ENCODE measurements around the gene PRR29.

The PRR29 gene

DNA sequence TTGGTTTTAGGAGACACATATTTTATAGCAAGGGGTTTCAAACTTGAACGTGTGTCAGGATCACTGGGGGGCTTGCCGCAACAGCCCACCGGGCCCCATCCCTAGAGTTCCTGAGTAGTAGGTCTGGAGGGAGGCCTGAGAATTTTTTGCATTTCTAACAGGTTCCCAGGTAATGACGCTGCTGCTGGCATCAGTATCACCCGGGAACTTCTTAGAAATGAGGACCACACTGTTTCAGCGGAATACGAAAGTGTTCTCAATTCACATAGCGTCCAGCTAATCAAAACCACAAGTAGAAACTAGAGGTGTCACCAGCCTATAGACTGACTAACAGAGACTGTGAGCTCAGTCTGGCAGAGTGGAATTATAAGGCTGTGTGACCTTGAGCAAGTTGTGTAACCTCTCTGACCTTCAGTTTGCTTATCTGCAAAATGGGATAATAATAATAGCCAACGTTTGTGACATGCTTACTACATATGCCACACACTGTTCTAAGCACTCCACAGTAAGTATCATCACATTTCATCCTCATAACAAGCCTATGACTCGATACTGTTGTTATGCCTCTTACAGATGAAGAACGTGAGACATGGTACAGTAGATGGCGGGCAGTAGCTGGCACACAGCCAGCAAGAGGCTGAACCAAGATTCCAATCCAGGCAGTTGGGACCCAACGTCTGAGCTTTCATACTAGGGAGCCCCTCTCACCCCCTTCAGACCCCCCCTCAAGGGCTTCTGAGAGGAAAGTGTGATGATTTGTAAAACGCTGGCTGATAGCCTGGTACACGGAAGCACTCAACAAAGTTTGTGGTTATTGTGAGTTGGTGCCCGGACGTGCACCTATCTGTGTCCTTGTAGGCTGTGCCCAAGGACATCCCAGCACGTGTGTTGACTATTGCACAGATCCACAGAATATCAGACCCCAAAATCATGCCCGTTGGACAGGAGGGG, 26.9 kb downstream of the PRR29 start:
- TF ChIP-seq TAF1 (IDR thresholded peaks at IDR 0.05; ENCODE audit: borderline replicate concordance, insufficient read depth, low read length) (no peak), POLR2AphosphoS5 (IDR thresholded peaks at IDR 0.05; ENCODE audit: low read depth, low read length) (no peak), FOXP2 (optimal IDR thresholded peaks at IDR 0.05; ENCODE audit: borderline replicate concordance, extremely low read depth, extremely low read length, insufficient read depth) (no peak), SIN3A (IDR thresholded peaks at IDR 0.05; ENCODE audit: borderline replicate concordance, insufficient read depth, low read length) (no peak)
- TF ChIP-seq, protein P1, sequence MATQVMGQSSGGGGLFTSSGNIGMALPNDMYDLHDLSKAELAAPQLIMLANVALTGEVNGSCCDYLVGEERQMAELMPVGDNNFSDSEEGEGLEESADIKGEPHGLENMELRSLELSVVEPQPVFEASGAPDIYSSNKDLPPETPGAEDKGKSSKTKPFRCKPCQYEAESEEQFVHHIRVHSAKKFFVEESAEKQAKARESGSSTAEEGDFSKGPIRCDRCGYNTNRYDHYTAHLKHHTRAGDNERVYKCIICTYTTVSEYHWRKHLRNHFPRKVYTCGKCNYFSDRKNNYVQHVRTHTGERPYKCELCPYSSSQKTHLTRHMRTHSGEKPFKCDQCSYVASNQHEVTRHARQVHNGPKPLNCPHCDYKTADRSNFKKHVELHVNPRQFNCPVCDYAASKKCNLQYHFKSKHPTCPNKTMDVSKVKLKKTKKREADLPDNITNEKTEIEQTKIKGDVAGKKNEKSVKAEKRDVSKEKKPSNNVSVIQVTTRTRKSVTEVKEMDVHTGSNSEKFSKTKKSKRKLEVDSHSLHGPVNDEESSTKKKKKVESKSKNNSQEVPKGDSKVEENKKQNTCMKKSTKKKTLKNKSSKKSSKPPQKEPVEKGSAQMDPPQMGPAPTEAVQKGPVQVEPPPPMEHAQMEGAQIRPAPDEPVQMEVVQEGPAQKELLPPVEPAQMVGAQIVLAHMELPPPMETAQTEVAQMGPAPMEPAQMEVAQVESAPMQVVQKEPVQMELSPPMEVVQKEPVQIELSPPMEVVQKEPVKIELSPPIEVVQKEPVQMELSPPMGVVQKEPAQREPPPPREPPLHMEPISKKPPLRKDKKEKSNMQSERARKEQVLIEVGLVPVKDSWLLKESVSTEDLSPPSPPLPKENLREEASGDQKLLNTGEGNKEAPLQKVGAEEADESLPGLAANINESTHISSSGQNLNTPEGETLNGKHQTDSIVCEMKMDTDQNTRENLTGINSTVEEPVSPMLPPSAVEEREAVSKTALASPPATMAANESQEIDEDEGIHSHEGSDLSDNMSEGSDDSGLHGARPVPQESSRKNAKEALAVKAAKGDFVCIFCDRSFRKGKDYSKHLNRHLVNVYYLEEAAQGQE (IDR thresholded peaks at IDR 0.05; ENCODE audit: insufficient read depth in 1 of 2, low read depth in 2 of 2, low read length in 2 of 2): no peak

DNA sequence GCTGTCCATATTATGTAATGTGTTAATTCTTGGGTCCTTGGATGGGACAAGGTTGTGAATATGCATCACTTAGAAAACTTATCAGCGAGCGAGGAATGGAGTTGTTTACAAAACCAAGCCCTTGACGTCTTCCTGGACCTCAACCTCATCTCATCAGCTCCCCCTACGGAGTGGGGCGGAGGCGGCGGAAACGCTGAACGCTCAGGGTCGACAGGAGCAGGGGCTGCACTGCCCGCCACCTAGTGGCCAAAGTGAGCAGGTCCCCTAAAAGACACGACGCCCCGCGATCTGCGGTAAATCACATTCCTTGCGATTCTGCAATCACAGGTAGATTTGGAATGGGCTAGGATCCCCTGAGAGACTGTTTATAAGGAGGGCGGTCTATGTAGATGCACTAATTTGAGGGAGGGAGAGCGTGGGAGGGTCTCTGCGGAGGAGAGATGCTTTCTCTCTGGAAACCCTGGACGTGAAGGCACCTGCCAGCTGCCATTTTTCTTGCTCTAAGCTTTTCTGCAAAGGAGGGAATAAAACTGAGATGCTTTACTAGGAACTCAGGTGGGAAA, 27.7 kb downstream of the PRR29 start:
- TF ChIP-seq, protein P1 (IDR thresholded peaks at IDR 0.05; ENCODE audit: insufficient read depth in 1 of 2, low read depth in 2 of 2, low read length in 2 of 2): no peak
- peak; percentile 73 for TF ChIP-seq FOXP2 (optimal IDR thresholded peaks at IDR 0.05; ENCODE audit: borderline replicate concordance, extremely low read depth, extremely low read length, insufficient read depth)

DNA sequence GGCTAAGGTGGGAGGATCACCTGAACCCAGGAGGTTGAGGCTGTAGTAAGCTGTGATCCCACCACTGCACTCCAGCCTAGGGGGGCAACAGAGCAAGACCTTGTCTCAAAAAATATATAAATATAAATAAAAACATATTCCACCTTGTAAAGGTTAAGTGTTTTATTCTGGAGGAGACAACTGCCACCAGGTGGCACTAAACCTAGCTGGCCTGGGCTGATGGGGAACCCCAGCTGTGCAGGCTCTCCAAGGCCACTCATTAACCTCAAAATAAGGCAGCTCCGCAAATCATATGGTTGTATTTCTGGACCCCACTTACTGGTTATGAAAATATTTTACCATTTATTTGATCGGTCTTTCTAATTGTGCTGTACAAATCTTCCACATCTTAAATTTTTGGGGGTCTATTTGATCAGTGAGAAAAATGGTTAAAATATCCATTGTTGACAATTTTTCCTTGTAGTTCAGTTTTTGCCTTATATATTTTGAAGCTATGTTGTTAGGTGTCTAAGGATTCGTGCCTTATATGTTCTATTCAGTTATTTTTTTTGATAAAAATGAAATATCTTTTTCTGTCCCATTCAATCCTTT, 30.8 kb downstream of the PRR29 start:
- no peak for TF ChIP-seq FOXP2 (optimal IDR thresholded peaks at IDR 0.05; ENCODE audit: borderline replicate concordance, extremely low read depth, extremely low read length, insufficient read depth)

DNA sequence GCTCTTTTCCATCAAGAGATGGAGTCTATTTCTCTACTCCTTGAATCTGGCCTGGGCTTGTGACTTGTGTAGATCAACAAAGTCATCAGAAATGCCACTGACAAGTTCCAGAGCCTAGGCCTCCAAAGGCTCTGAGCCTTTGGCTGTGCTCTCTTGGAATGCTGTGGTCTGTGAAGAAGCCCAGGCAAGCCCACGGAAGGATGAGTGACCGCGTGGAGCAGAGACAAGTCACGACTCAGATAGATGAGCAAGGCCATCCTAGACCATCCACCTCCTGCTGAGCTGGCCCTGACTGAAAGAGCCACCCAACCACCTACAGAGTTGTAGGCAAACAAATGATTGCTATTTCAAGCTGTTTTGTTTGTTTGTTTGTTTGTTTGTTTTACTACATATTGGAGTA, 33.9 kb downstream of the PRR29 start:
- TF ChIP-seq POLR2AphosphoS5 (IDR thresholded peaks at IDR 0.05; ENCODE audit: low read depth, low read length) (no peak), FOXP2 (optimal IDR thresholded peaks at IDR 0.05; ENCODE audit: borderline replicate concordance, extremely low read depth, extremely low read length, insufficient read depth) (no peak)

DNA sequence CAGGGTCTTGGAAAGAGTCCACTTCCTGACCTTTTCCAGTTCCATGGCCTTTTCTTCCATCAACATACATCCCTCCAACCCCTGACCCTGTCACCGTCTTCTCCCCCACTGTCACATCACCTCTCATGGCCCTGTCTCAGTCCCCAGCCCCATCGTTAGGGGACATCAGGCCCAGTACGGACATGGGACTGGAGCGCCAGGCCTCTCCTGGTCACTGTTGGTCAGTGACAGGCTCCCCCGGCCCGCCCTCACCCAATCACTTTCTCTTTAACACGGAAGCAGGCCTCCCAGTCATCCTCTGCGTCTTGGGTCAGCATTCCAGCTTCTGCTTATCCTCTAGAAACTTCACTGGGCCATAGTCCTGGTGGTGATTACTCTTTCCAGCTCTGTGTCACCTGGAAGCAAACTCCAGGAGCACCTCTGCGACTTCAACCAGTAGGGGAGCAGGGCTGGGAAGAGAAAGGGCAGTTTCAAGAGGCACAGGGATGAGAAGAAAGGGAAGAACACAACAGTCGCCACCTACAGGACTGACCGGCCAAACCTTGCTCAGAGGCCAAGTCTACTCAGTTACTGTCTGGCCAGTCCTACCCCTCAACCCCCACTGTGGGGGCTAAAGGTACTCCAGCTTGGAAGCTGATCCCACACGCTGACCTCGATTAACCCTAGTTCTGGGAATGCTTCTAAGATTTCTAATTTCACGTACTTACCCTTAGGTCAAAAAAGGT, 38.2 kb downstream of the PRR29 start:
- TF ChIP-seq, protein P1 (IDR thresholded peaks at IDR 0.05; ENCODE audit: insufficient read depth in 1 of 2, low read depth in 2 of 2, low read length in 2 of 2): no peak
- TF ChIP-seq POLR2AphosphoS5 (IDR thresholded peaks at IDR 0.05; ENCODE audit: low read depth, low read length) (no peak), FOXP2 (optimal IDR thresholded peaks at IDR 0.05; ENCODE audit: borderline replicate concordance, extremely low read depth, extremely low read length, insufficient read depth) (no peak), SIN3A (IDR thresholded peaks at IDR 0.05; ENCODE audit: borderline replicate concordance, insufficient read depth, low read length) (no peak), TAF1 (IDR thresholded peaks at IDR 0.05; ENCODE audit: borderline replicate concordance, insufficient read depth, low read length) (no peak)

Data from PFSK-1 (cell line).